ENCODE results near the gene CFAP99.

The CFAP99 gene

DNA sequence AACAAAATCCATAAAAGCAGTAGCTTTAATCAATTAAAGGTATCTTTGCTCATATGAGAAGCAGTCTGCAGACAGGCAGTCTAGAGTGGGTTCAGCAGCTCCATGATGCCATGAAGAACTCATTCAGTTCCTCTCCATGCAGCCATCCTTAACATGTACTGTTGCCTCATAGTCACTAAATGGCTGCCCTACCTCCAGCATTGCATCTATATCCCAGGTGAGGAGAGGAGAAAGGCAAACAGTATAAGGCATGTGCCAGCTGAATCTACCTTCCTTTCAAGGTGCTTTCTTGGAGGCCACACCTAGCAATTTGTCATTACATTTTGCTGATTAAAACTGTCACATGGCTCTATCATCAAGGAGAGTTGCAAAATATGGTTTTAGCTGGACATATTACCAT is 13.2 kb downstream of the CFAP99 start:
- no peak for DNase-seq

DNA sequence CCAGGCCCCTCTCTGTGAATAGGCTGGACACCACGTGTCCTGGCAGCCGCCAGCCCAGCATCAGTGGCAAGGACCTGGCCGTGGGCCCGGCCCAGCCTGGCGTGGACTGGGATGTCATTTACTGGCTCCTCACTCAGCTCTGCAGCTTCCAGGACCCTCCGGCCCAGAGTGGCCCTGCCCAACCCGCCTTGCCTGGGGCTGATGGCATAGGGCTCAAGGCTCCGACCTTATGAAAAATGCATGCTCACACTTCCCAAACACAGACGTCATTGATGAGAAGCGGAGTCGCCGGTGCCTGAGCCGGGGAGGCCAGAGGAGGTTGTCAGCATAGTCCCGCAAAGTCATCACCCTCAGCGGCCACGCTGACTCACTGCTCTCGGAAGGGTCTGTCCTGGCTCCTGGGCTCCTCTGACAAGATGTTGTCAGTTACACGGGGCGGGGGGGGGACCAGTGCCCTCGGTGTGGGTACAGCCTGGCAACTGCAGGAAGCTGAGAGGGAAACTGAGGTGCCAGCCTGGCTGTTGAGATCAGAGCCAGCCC is 14.3 kb downstream of the CFAP99 start:
- no peak for DNase-seq

DNA sequence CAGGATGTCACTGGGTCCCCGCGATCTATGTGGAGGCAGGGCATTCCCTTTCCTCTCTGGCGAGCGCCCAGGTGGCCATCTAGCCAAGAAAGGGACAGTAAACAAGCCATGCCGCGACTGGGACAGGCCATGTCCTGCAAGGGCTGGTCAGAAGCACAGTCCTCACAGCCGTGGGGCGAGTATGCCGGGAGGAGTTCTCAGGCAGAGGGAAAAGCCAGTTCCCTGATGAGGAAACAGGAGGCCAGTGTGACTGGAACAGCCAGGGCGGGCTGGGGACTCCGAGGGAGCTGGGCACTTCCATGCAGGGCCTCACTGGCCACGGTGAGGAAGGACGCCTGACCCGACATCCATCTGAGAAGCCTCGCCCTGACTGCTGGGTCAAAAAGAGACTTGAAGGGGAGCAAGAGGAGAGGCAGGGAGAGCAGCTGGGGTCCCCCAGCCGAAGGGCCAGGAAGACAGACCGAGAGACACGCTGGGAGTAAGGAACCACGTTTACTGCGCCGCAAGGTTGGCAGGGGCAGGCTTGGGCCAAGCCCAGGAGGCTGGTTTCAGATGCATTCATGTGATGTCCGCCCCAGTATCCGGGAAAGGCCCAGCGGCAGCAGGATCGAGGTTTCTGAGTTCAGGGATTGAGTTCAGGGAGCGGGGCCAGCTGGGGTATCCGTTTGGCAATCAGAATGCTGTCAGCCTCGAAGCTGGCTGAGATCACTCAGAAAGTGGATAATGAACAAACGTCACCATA is 15.0 kb downstream of the CFAP99 start:
- DNase-seq: no peak

DNA sequence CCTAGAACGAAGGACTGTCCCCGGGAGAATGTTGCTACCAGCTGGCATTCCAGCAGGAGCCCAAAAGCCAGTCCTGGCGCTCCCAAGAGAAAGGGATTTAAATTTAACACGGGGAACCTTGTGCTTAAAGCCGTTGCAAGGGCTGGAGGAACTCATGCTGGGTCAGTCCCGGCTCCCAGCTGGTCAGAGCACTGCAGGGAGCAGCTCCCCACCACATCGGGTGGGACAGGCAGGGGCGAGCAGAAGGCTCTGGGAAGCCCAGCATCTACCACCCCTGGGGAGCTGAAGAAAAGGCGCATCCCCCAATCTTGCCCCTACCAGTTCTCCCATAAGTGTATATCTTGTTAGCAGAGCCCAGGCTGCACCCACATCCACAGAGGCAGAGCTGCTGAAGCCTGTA is 15.7 kb downstream of the CFAP99 start:
- no peak for DNase-seq

DNA sequence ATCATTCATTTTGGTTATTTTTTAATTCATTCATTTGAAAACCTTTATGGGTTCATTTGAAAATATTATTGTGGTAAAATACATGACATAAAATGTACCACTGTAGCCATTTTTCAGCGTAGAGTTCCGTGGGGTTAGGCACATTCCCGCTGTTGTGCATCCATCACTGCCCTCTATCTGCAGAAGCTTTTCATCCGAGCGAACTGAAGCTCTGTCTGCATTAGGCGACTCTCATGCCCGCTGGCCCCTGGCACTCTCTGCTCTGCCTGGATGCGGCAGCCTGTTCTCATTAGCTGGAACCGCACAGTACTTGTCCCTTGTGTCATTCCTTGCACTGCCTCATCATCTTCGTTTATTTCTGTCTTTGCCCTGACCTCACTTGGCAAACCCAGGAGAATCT is 17.5 kb downstream of the CFAP99 start:
- DNase-seq: no peak

DNA sequence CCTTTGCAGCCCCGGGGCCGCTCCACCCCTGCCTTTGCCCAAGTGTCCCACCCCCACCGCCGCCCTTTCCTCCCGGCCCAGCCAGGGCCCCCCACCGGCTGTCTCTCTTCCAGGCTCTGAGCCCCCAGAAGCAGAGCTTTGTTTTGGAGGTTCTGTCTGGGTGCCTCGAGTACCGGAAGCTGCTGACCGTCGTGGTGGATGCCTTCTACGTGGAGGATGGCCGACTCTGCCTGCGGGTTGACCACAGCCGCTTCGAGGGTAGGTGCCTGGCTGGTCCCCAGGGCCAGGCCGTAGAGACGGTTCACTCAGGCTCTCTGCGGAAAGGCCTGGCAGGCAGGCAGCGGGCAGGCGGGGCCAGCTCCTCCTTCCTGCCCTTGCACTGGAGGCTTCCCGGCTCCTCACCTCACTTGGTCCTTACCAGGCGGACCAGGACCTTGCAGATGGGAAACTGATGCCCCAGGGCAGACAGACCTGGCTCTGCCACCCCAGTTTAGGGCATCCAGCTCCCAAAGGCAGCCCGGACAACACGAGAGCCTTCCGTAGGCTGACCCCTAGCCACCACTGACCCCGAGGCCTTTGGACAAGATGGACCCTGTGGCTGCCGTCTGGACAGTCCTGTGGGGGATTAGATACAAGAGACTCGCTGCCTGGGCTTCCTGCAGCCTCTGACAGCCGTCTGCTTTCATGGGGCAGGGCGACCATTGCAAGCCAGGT is 18.2 kb downstream of the CFAP99 start:
- no peak for DNase-seq

DNA sequence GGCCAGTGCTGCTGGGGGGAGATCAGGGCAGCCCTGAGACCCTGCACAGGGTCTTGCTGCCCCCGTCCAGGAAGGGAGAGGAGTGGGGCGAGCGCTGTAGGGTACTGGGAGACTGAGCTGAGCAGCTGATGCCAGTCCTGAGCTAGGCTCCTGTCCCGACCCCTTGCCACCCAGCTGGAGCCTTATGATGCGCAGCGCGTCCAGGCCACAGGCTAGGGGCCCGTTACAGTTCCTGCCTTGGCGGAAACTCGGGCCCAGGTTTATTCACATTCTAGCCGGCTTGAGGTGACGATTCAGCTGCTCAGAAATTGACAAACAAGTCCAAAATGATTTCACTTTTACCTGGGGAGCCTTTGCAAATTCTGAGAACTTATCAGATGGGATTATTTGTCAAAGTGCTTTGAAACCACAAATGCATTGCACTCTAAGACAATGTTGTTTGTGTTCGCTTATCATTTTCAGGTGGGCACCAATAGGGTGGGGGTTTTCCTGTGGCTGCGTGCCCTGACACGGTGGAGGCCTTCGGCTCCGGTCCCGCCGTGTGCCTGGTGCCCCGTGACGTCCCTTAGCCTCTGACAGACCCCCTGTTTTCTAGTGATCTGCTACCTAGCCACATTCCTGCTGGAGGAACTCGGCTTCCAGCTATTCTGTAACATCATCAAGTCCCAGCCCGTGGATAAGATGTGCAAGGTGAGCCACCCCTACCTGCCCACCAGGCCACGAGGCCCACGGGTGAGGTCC is 18.9 kb downstream of the CFAP99 start:
- DNase-seq: no peak

DNA sequence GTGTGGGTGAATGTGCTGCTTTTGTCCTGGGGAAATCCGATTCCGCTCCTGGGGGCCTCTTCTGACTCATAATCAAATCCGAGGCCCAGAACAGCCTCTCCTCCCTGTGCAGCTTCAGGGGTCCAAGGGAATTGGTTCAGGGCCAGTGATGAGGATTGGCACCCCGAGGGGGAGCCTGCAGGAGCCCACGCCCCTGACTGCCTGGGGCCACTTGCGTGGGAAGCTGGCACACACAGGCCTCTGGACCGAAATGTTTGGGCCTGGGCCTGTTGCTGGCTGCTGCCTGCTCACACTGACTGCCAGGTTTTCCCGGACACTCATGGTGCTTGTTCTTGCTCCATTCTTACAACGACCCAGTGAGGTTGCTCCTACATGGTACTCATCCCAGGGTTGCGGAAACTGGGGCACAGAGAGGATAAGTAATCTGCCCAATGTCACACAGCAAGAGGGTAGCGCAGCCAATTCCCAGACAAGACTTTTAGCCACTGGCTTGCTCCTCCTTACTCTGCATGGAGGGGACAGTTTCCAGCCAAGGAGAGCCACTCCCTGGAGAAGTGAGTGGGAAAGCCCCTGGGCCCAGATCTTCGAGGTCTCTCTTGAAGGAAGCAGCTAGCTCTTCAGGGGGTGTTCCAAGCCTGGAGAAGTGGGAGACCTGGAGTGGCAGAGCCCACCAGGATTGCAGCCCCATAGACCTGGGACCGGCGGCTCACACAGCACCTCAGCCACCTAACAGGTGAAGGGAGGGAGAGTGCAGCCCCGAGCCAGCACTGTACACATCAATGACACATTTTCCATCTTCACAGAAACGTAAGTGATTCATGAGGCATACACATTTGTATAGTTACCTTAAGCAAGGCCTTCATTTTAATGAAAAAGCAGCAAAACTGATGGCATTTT is 20.3 kb downstream of the CFAP99 start:
- DNase-seq: no peak

DNA sequence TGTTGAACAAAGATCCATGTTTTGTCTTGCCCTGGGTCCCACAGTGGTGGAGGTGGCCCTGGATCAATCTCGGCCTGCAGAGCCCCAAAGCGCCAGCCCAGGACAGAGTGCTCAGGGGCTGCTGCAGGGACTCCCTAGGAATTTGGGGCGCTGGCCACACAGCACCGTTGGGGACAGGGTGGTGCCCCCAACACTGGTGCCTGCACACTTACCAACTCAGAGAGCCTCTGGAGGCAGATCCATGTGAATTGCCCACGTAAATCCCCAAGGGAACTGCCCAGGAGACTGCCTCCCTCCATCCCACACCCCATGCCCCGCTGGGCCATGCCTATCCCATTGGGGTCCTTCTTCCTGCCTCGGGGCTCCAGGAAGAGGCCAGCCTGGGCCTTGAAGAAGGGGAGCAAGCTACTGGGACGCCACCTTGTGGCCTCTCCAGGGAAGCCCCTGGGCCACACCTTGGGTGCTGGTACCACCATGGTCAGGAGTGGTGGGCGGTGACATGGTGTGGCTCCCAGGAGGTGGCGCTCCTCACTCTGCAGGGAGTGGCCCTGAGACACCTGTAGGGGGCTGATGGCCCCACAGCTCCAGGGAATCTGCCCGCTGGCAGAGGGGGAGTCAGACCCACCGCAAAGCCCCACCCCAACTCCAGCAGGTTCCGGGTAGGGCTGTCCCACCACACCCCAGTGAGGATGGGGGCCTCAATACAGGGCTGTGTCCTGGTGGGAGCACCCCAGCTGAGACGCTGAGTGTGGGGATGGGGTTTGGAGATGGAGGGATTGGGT is 22.8 kb downstream of the CFAP99 start:
- peak; percentile 48 for DNase-seq

DNA sequence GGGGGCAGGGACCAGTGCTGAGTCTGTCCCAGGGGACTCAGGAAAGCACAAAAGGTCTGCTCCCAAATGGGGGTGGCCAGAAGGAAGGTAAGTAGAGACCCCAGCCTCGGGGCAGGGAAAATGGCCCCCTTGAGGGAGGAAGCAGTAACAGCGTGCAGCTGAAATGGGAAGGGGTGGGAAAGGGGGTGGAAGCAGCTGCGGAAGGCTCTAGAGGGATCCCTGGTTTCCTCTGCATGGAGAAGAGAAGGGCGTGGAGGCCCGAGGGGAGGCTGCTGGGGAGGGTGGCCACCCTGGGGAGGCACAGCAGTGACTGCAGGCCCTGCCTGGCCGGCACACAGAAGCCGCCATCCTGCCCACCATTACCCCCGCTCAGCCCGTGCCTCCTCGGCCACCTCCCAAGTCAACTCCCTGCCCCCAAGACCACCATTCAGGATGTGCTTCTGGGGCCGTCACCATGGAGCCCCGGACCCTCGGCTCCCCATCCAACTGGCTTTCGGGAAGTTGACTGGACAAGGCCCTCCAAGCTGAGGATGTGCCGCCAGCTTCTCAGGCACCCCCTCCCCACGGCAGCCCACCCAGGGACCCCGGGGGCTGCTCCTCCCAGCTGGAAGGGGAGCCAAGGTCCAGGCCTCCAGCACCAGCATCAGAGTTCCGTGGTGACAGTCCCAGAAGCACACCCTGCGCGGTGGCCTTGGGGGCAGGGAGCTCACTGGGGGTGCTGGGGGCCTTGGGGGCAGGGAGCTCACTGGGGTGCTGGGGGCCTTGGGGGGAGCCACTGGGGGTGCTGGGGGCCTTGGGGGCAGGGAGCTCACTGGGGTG is 23.6 kb downstream of the CFAP99 start:
- no peak for DNase-seq

DNA sequence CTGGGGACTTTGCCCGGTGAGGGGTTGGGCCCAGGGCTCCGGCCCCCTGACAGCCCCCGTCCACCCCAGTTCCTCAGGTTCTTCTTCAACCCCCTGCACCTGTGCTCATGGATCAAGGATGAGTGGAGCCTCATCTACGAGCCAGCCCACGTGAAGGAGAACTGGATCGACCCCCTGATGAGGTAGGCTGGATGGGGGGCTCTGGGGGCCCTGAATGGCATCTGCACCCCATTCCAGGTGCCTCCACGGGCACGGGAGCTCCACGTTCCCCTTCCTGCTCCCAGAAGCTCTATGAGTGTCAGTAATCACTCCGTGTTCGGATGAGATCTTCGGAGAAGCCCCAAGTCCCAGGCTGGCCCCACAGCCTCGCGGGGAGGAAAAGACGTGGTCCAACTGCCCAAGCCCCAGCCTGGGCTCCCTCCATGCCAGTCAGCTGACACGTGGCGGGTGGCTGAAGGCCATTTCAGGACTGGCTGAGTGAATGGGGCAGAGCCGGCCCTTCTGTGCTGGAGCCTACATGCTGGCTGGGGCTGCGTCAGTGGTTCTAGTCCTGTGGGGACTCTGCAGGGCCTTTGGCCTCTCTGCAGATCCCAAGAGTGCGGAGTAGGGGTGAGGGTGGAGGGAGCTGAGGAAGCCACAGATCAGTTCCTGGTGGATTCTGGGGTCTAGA is 24.4 kb downstream of the CFAP99 start:
- no peak for DNase-seq

DNA sequence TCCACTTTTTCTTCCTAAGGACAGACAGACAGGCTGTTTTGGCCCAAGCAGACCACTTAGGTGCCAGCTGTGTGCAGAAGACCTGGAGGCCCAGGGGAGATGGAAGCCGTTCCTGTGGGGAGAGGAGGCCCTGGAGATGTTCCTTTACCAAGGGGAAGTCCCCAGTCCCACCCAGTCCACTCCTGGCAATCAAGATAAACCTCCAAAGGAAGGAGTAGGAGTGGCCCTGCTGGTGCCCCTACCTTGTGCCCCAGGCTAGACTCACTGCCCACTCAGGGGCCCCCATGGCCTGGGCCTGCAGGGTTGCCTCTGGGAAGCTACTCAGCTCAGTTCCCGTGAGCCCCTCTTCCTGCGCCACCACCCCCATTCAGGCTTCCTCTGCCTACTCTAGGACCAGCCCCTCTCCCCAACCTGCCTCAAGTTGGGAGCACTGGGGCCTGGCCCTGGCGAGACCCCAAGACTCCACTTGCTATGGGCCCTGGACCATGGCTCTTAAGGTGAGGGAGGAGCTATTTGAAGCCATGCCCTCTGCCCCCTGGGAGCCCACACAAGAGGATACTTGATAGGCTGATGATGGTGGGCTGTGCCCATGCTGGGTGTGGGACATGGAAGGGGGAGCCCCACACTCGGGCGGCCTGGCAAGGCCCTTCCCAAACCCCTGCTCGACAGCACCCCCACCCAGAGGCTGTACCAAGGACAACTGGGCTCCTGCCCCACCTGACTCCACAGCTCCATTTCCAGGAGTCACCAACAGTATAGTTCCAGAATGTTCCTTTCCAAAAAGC is 25.4 kb downstream of the CFAP99 start:
- no peak for DNase-seq

DNA sequence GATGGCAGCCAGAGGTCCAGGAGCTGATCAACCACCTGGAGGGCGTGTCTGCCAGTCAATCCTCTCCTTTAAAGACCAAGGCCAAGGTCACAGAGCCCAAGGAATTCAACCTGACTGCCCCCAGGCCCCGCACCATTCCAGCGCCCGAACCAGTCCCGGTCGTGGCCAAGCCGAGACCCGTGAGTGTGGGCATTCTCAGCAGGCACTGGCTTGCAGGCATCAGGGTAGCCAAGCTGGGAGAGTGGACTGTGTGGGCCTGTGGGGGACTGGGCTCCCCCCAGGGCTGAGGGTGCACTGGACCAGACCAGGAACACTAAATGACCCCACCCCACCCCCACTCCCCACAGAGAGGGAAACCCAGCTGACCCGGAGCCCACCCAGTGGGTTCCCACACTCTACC is 26.4 kb downstream of the CFAP99 start:
- DNase-seq: no peak

DNA sequence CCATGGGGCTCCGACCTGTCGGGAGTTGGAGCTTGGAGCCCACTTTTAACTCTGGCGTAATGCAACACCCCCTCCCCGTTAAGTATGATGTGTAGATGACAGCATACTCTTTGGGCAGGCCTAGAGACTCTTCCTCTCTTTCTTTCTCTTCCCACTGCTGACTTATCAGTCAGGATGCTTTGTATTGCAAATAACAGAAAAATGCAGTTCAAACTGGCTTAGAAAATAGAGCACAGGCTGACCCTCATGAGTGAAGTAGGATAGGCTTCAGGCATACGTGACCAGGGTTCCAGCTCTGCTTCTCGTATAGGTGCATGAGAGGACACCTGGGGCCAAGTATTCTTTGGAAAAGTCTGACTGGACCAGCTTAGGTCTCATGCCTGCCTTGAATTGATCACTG is 26.8 kb downstream of the CFAP99 start:
- no peak for DNase-seq

DNA sequence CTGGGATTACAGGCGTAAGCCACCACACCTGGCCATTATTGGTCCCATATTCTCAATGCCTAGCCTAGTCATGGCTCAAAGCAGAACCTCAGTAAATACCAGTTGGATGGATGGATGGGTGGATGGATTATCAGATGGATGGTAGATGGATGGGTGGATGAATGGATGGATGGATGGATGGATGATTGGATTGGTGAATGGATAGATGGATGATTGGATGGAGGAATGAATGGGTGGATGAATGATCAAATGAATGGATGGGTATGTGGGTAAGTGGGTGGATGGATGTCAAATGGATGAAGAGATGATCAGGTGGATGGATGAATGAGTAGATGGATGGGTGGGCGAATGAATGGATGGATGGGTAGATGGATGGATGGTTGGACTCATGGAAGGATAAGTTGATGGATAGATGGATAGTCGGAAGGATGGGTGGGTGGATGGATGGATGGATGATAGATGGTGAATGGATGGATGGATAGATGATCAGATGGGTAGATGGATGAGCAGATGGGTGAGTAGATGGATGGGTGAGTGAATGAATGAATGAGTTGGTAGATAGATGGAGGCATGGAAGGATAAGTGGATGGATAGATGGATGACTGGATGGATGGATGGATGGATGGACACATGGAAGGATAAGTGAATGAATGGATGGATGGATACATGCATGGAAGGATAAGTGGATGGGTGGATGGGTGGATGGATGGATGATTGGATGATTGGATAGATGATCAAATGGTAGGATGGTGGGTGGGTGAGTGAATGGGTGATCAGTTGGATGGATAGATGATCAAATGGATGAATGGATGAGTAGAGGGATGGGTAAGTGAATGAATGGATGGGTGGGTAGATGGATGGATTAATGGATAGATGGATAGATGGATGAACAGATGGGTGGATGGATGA is 28.2 kb downstream of the CFAP99 start:
- DNase-seq: no peak

DNA sequence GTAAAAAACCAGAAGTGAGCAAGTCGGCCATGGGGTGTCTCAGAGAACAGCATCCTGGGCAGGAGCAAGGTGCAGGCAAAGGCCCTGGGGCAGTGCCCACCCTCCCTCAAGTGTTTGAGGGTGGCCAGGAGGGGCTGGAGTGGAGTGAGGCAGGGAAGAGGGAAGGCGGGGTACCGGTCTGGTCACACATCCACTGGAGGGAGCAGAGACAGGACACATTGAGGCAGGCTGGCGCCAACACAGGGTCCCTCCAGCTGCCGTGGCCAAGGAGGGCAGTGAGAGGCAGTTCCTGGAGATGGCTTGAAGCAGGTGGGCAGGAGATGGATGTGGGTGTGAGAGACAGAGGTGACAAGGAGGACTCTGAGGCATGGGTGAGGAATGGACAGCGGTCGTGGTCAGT is 29.8 kb downstream of the CFAP99 start:
- DNase-seq: no peak

DNA sequence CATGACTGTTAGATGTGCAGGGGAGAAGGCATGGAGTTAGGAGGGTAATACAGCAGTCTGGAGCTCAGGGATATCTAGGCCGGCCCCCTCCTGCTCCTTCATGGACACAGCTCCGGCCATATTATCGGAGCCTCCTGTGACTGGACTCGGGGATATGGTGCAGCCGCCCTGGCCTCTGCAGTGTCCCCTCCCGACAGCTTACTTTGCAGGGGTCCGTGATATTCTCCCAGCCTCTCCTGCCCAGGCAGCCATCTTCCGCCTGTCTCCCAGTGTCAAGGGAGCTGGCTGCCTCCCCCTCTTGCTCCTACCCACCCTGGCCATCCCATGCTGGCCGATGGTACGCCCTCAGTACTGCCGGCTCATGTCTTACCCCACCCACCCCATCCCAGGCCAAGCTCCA is 30.3 kb downstream of the CFAP99 start:
- DNase-seq: no peak
